Astrocyte of the spinal cord (primary cell): ENCODE data around the gene DLG4.

Experiments used
- DNase-seq: peaks from one replicate; pipeline ENCODE4 v3.0.0; 2011; ENCODE audit warnings: low read depth, low spot score
- H3K4me3 ChIP-seq: 2 replicates; pipeline ENCODE4 v1.5.1; 2011; ENCODE audit warnings: low read depth, mild to moderate bottlenecking, low read length, moderate library complexity
- CTCF ChIP-seq: IDR thresholded peaks from 2 replicates; pipeline ENCODE4 v1.5.1; 2012; ENCODE audit warnings: low read depth, mild to moderate bottlenecking, low read length, inconsistent platforms
- in situ Hi-C: cut with HindIII; loops from 2 replicates; pipeline ENCODE4 v1.10.0; 2017; ENCODE audit warnings: low sequenced_read_pairs

The DLG4 gene

GRCh38 chr17:7236808-7237207, 17.2 kb upstream of the DLG4 start:
- H3K4me3 ChIP-seq = no peak overlapping the region
- no peak for DNase-seq
- in situ Hi-C loops = no loop called here
- no peak for TF ChIP-seq CTCF

- H3K4me3 ChIP-seq = no peak overlapping the region
- no peak for TF ChIP-seq CTCF
- in situ Hi-C loops = no loop called here
- DNase-seq = no peak
These were observed 16.3 kb upstream of the DLG4 start for GRCh38 chr17:7235693-7236665.

DNA sequence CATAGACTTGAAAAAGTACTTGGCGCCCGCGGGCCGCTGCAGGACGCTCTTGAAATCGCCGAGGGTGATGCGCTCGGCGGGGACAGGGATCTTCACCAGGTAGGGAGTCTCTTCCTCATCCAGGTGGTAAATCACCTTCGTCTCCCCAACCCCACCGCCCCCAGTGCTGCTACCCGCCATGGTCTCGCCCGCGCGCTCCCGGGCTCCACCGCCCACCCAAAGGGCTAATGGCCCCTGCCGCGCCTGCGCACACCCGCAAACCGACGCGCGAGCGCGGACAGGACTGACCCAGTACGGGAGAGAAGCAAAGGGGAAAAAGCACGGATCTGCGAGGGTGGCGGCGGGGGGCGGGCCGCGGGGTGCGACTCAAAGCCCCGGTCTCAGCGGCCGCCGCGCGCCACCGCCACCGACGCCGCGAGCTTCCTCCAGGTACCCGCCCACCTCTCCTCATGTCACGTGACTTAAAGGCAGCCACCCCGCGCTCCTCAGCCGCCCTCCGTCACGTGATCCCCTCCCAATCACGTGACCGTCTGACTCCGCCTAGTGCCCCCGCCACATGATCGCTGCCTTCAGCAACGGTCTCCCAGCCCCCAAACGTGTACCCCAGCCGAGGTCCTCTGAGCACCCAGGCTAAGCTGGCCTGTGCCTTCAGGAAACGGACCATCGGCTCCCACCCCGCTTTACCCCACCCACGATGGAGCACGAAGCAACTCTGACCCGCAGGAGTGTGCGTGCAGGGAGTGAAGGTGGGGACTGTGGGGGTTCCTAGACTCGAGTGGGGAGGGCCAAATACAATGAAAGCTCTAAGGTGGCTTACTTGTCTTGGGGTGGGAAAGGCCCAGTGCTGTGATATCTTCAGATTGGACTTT, 14.7 kb upstream of the DLG4 start, which contains the start of gene DVL2:
Gene DVL2, minus strand, starts transcription at position 435 of the 869 bp plus-strand sequence. Its CDS starts 255 bp downstream, at position 180.
- TF ChIP-seq CTCF = no peak
- H3K4me3 ChIP-seq = peak within 1 kb of the TSS; percentile 66
- peak; percentile 96 for DNase-seq
- in situ Hi-C loops = no loop called here

GRCh38 chr17:7233701-7234082, 14.1 kb upstream of the DLG4 start:
- in situ Hi-C loops = no loop called here
- no peak for DNase-seq
- H3K4me3 ChIP-seq = peak overlapping the region; percentile 66
- TF ChIP-seq CTCF = no peak

- DNase-seq = no peak
- no peak overlapping the region for H3K4me3 ChIP-seq
- in situ Hi-C loops = no loop called here
- no peak for TF ChIP-seq CTCF
These were observed 12.5 kb upstream of the DLG4 start for GRCh38 chr17:7232114-7232513.

DNA sequence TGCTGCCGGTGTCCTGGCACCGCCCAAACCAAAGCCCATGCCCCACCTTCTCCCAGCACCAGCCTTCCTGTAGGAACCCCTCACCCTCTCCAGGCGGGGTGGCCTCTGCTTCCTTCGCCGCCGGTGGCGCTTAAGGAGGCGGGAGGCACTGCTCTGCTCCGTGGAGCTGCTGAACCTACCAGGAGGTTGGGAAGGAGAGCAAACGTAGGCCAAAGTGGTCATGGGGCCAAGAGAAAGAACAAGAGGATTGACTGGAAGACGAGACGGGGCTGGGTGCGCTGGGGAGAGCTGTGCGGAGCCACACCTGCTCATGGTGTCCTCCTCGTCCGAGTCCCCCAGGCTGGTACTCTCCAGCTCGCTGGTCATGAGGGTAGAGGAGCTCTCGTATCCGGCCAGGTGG, 9.9 kb upstream of the DLG4 start:
- in situ Hi-C loops = no loop called here
- no peak for DNase-seq
- no peak for TF ChIP-seq CTCF
- H3K4me3 ChIP-seq = no peak overlapping the region
